Measurements from ENCODE around the gene RNU6-7. TPM values are rescaled to one million over a fixed set of nuclear protein-coding genes. Genes with fewer than 3 reads are reported as not detected.

Gene RNU6-7
- total and polyA plus RNA-seq, 10 of the 15 experiments (the other 5 are each of a cell fraction or from before 2014, with no cell fraction given) = not detected

- TF ChIP-seq ZNF384 (IDR thresholded peaks at IDR 0.05; ENCODE audit: borderline replicate concordance, low read depth, low read length) (no peak), RB1 (IDR thresholded peaks at IDR 0.05; ENCODE audit: borderline replicate concordance) (no peak), ZBTB11 (CRISPR knock-in tag; IDR thresholded peaks at IDR 0.05) (no peak), ZNF207 (IDR thresholded peaks at IDR 0.05; ENCODE audit: borderline replicate concordance) (no peak), BHLHE40 (IDR thresholded peaks at IDR 0.05; ENCODE audit: borderline replicate concordance in 1 of 2, low read depth in 2 of 2, low read length in 1 of 2) (no peak), JUNB (IDR thresholded peaks at IDR 0.05) (no peak), YY1 (IDR thresholded peaks at IDR 0.05; ENCODE audit: low read depth, low read length) (no peak), KAT2A (conservative IDR thresholded peaks at IDR 0.05; ENCODE audit: control insufficient read depth, low read depth, low read length) (no peak), TARDBP (IDR thresholded peaks at IDR 0.05; ENCODE audit: borderline replicate concordance) (no peak)
- TF ChIP-seq, protein P1, sequence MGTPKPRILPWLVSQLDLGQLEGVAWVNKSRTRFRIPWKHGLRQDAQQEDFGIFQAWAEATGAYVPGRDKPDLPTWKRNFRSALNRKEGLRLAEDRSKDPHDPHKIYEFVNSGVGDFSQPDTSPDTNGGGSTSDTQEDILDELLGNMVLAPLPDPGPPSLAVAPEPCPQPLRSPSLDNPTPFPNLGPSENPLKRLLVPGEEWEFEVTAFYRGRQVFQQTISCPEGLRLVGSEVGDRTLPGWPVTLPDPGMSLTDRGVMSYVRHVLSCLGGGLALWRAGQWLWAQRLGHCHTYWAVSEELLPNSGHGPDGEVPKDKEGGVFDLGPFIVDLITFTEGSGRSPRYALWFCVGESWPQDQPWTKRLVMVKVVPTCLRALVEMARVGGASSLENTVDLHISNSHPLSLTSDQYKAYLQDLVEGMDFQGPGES (IDR thresholded peaks at IDR 0.05) = no peak
- TF ChIP-seq, protein P2, sequence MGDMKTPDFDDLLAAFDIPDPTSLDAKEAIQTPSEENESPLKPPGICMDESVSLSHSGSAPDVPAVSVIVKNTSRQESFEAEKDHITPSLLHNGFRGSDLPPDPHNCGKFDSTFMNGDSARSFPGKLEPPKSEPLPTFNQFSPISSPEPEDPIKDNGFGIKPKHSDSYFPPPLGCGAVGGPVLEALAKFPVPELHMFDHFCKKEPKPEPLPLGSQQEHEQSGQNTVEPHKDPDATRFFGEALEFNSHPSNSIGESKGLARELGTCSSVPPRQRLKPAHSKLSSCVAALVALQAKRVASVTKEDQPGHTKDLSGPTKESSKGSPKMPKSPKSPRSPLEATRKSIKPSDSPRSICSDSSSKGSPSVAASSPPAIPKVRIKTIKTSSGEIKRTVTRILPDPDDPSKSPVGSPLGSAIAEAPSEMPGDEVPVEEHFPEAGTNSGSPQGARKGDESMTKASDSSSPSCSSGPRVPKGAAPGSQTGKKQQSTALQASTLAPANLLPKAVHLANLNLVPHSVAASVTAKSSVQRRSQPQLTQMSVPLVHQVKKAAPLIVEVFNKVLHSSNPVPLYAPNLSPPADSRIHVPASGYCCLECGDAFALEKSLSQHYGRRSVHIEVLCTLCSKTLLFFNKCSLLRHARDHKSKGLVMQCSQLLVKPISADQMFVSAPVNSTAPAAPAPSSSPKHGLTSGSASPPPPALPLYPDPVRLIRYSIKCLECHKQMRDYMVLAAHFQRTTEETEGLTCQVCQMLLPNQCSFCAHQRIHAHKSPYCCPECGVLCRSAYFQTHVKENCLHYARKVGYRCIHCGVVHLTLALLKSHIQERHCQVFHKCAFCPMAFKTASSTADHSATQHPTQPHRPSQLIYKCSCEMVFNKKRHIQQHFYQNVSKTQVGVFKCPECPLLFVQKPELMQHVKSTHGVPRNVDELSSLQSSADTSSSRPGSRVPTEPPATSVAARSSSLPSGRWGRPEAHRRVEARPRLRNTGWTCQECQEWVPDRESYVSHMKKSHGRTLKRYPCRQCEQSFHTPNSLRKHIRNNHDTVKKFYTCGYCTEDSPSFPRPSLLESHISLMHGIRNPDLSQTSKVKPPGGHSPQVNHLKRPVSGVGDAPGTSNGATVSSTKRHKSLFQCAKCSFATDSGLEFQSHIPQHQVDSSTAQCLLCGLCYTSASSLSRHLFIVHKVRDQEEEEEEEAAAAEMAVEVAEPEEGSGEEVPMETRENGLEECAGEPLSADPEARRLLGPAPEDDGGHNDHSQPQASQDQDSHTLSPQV (IDR thresholded peaks at IDR 0.05) = no peak
- CTCF ChIA-PET = interaction anchor here (1.4 kb wide), 1 partner anchor 94 kb away, joined by 3 read pairs; no protein-coding TSS in a partner anchor
- SMC1A ChIA-PET (ENCODE audit: uncharacterized antibody, unreplicated experiment) = no interaction called here
- intact Hi-C loops (cut with micrococcal nuclease; ENCODE audit: unreplicated experiment) (no loop called here), in situ Hi-C loops (cut with MboI) (no loop called here)
- H3K4me1 ChIP-seq (ENCODE audit: control insufficient read depth, insufficient read depth, low read length) = no peaks in the 10 kb centered on the region; the same call in 1 of the 2 replicates
- no peaks in the 10 kb centered on the region for H3K9me3 ChIP-seq (replicated peaks; ENCODE audit: control insufficient read depth, insufficient read depth, low read length)
- no peak overlapping the region for H3K4me3 ChIP-seq
- POLR2A ChIA-PET = interaction anchor here (0.9 kb wide), 1 partner anchor 12 kb away, joined by 3 read pairs; no protein-coding TSS in a partner anchor
- no peak overlapping the region for H3K4me2 ChIP-seq (ENCODE audit: control insufficient read depth, insufficient read depth)
- H3K27me3 ChIP-seq (replicated peaks in 1 of 2; ENCODE audit: control insufficient read depth in 2 of 2, insufficient read depth in 2 of 2, low read length in 1 of 2) = no peaks in the 10 kb centered on the region
- H3K36me3 ChIP-seq (ENCODE audit: control insufficient read depth in 2 of 2, insufficient read depth in 2 of 2, low read length in 1 of 2) = no peaks in the 10 kb centered on the region
- DNase-seq (ENCODE audit: low read depth, low spot score) = no peak
- no peak overlapping the region for H3K27ac ChIP-seq (ENCODE audit: control insufficient read depth, insufficient read depth)
- no peak overlapping the region for H3K9ac ChIP-seq (ENCODE audit: control insufficient read depth, insufficient read depth, low read length)
- no TSS peak for BruUV-seq (replicated peaks)
- no peaks in the 10 kb centered on the region for H3K79me2 ChIP-seq (ENCODE audit: control insufficient read depth, insufficient read depth, low read length)
- 66% methylated on average over 3 of the region's 3 CpGs for WGBS (ENCODE audit: insufficient coverage, insufficient replicate concordance, low lambda C conversion rate, missing lambda C conversion rate)
- no peak overlapping the region for H2AFZ ChIP-seq (ENCODE audit: control insufficient read depth, low read depth, low read length)
- RAD21 ChIA-PET (ENCODE audit: unreplicated experiment) = interaction anchor here (0.7 kb wide), 1 partner anchor 55 kb away, joined by 3 read pairs; no protein-coding TSS in a partner anchor
- no peak for FAIRE-seq
- ATAC-seq = no peak
- no peaks in the 10 kb centered on the region for H4K20me1 ChIP-seq (ENCODE audit: control insufficient read depth, insufficient read depth)
These were observed 33.9 kb upstream of the RNU6-7 start for GRCh38 chr14:32167907-32168306.

Data from GM12878 (cell line).